Loucy (cell line): ENCODE measurements around the gene XAB2.

Source experiments
- H2AFZ ChIP-seq: fragments of 200-600 bp; sonication (generic); 2 replicates; pipeline ENCODE4 v1.6.0; 2016; ENCODE audit warnings: antibody characterized with exemption, mild to moderate bottlenecking, low read length, moderate library complexity
- H3F3A ChIP-seq: fragments of 200-600 bp; 2 replicates; pipeline ENCODE4 v1.6.0; 2016; ENCODE audit warnings: antibody characterized with exemption, low read depth, mild to moderate bottlenecking
- H3K27me3 ChIP-seq: fragments of 200-600 bp; sonication (generic); 2 replicates; pipeline ENCODE4 v1.6.1; 2014; ENCODE audit warnings: low read length, mild to moderate bottlenecking; ENCODE audit not compliant: insufficient read depth, poor library complexity, severe bottlenecking
- H3K36me3 ChIP-seq: fragments of 200-600 bp; sonication (generic); 2 replicates; pipeline ENCODE4 v1.6.1; 2016; ENCODE audit warnings: low read length; ENCODE audit not compliant: insufficient read depth
- H3K4me1 ChIP-seq: fragments of 200-600 bp; sonication (generic); 2 replicates; pipeline ENCODE4 v1.5.1; 2014; ENCODE audit warnings: low read length, mild to moderate bottlenecking; ENCODE audit not compliant: insufficient read depth, poor library complexity, severe bottlenecking
- H3K4me2 ChIP-seq: fragments of 200-600 bp; sonication (generic); 2 replicates; pipeline ENCODE4 v1.6.0; 2014; ENCODE audit warnings: antibody characterized with exemption, low read length, low read depth, mild to moderate bottlenecking; ENCODE audit not compliant: poor library complexity, severe bottlenecking
- H3K4me3 ChIP-seq: fragments of 200-600 bp; sonication (generic); 2 replicates; pipeline ENCODE4 v1.5.1; 2014; ENCODE audit warnings: low read length, mild to moderate bottlenecking, mixed read lengths; ENCODE audit not compliant: poor library complexity, severe bottlenecking
- H3K79me2 ChIP-seq: fragments of 200-600 bp; sonication (generic); 2 replicates; pipeline ENCODE4 v1.6.1; 2014; ENCODE audit warnings: low read length; ENCODE audit not compliant: insufficient read depth
- H3K9ac ChIP-seq: fragments of 200-600 bp; sonication (generic); 2 replicates; pipeline ENCODE4 v1.6.0; 2014; ENCODE audit warnings: mild to moderate bottlenecking, low read depth, low read length, moderate library complexity; ENCODE audit not compliant: poor library complexity, severe bottlenecking
- H3K9me2 ChIP-seq: fragments of 200-600 bp; sonication (generic); replicated peaks from 2 replicates; pipeline ENCODE4 v1.6.1; 2016; ENCODE audit warnings: low read depth, low read length, mixed read lengths
- H3K9me3 ChIP-seq: fragments of 200-600 bp; sonication (generic); 2 replicates; pipeline ENCODE4 v1.6.1; 2014; ENCODE audit warnings: mild to moderate bottlenecking, antibody characterized with exemption, low read length, low read depth; ENCODE audit not compliant: insufficient read depth
- H4K20me1 ChIP-seq: fragments of 200-600 bp; sonication (generic); 2 replicates; pipeline ENCODE4 v1.6.0; 2014; ENCODE audit warnings: antibody characterized with exemption, low read length, mild to moderate bottlenecking; ENCODE audit not compliant: insufficient read depth, poor library complexity, severe bottlenecking
- EZH2phosphoT487 ChIP-seq: fragments of 200-600 bp; IDR thresholded peaks from 2 replicates; pipeline ENCODE4 v1.6.1; 2018; ENCODE audit warnings: antibody characterized with exemption, mild to moderate bottlenecking, moderate library complexity, borderline replicate concordance
- TF ChIP-seq, protein P1 (sequence below): fragments of 200-600 bp; sonication (generic); conservative IDR thresholded peaks from 2 replicates; pipeline ENCODE4 v1.5.1; 2014; ENCODE audit warnings: mild to moderate bottlenecking, antibody characterized with exemption, low read length

XAB2 gene

DNA sequence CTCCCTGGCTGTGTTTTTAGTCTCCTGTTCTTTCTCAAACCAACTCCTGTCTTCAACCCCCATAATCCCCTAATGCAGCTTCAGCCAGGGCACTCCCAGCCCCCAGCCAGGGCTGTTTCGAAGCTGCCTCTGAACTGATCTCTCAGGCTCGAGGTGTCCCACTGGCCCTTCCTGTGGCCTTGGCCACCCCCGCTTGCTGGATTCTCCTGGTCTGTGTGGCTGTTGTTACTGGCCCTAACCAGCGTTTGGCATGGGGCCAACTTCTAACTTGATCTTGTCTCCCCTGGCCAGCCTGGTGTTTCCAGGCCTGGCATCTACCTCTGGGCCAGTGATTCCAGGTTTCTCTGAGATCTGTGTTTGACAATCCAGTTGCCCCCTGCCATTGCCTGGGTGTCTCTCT is 11.0 kb downstream of the XAB2 start:
- no peak overlapping the region for H3K4me2 ChIP-seq
- no peaks in the 10 kb centered on the region for H4K20me1 ChIP-seq
- H3K4me1 ChIP-seq: no peaks in the 10 kb centered on the region
- H3K79me2 ChIP-seq: no peaks in the 10 kb centered on the region
- H2AFZ ChIP-seq: no peak overlapping the region
- no peak overlapping the region for H3K4me3 ChIP-seq
- no peak overlapping the region for H3K9ac ChIP-seq
- no peaks in the 10 kb centered on the region for H3K9me3 ChIP-seq
- H3F3A ChIP-seq: no peaks in the 10 kb centered on the region
- no peaks in the 10 kb centered on the region for H3K27me3 ChIP-seq
- no peaks in the 10 kb centered on the region for H3K9me2 ChIP-seq
- TF ChIP-seq, protein P1, sequence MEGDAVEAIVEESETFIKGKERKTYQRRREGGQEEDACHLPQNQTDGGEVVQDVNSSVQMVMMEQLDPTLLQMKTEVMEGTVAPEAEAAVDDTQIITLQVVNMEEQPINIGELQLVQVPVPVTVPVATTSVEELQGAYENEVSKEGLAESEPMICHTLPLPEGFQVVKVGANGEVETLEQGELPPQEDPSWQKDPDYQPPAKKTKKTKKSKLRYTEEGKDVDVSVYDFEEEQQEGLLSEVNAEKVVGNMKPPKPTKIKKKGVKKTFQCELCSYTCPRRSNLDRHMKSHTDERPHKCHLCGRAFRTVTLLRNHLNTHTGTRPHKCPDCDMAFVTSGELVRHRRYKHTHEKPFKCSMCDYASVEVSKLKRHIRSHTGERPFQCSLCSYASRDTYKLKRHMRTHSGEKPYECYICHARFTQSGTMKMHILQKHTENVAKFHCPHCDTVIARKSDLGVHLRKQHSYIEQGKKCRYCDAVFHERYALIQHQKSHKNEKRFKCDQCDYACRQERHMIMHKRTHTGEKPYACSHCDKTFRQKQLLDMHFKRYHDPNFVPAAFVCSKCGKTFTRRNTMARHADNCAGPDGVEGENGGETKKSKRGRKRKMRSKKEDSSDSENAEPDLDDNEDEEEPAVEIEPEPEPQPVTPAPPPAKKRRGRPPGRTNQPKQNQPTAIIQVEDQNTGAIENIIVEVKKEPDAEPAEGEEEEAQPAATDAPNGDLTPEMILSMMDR: no peak
- peaks cover 37% of the 10 kb centered on the region; the same call in 1 of the 2 replicates for H3K36me3 ChIP-seq

DNA sequence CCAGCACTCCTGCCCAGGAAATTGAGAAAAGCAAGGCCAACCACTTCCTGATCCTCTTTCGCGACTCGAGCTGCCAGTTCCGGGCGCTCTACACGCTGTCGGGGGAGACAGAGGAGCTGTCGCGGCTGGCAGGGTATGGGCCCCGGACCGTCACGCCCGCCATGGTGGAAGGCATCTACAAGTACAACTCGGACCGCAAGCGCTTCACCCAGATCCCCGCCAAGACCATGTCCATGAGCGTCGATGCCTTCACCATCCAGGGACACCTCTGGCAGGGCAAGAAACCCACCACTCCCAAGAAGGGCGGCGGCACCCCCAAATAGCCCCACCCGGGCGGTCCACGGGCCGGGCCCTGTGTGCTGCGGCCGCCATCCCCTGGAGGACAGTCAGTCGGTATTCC is 11.6 kb downstream of the XAB2 start:
- H2AFZ ChIP-seq: no peak overlapping the region
- H3F3A ChIP-seq: no peaks in the 10 kb centered on the region
- no peaks in the 10 kb centered on the region for H3K9me3 ChIP-seq
- peaks cover 30% of the 10 kb centered on the region; the same call in 1 of the 2 replicates for H3K36me3 ChIP-seq
- H3K4me2 ChIP-seq: no peak overlapping the region
- H3K9me2 ChIP-seq: no peaks in the 10 kb centered on the region
- no peak overlapping the region for H3K4me3 ChIP-seq
- no peaks in the 10 kb centered on the region for H3K27me3 ChIP-seq
- no peaks in the 10 kb centered on the region for H3K79me2 ChIP-seq
- no peak for TF ChIP-seq EZH2phosphoT487
- TF ChIP-seq, protein P1: no peak
- H3K4me1 ChIP-seq: no peaks in the 10 kb centered on the region
- H3K9ac ChIP-seq: no peak overlapping the region
- no peaks in the 10 kb centered on the region for H4K20me1 ChIP-seq

DNA sequence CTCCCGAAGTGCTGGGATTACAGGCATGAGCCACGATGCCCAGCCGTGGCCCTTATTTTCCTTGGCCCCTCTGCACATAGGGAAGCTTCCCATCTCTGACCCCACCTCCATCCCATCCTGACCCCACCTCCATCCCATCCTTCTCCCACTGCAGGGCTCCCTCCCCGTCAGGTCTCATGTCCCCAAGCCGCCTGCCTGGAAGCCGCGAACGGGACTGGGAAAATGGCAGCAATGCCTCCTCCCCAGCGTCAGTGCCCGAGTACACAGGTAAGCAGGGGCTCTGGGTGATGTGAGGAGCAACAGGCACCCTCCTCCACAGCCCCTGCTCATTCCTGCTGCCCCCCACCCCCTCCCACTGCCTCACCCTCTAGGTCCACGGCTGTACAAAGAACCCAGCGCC is 12.2 kb downstream of the XAB2 start:
- H3K9me2 ChIP-seq: no peaks in the 10 kb centered on the region
- H3K4me1 ChIP-seq: no peaks in the 10 kb centered on the region
- no peak overlapping the region for H2AFZ ChIP-seq
- no peaks in the 10 kb centered on the region for H3F3A ChIP-seq
- H3K79me2 ChIP-seq: no peaks in the 10 kb centered on the region
- no peaks in the 10 kb centered on the region for H4K20me1 ChIP-seq
- peaks cover 25% of the 10 kb centered on the region; the same call in 1 of the 2 replicates for H3K36me3 ChIP-seq
- no peak for TF ChIP-seq EZH2phosphoT487
- TF ChIP-seq, protein P1: no peak
- H3K9ac ChIP-seq: no peak overlapping the region
- no peak overlapping the region for H3K4me3 ChIP-seq
- no peaks in the 10 kb centered on the region for H3K27me3 ChIP-seq
- no peaks in the 10 kb centered on the region for H3K9me3 ChIP-seq
- H3K4me2 ChIP-seq: no peak overlapping the region
